Measurements from ENCODE around the gene SUN1. TPM values are rescaled to one million over a fixed set of nuclear protein-coding genes. Genes with fewer than 3 reads are reported as not detected.

SUN1 gene
- total RNA-seq, 1 experiment from 2014 or later: 123 TPM

GRCh38 chr7:877312-878232 lies 45.3 kb downstream of the SUN1 start:
- no peak for DNase-seq (ENCODE audit: low spot score)

GRCh38 chr7:879093-879492 lies 46.8 kb downstream of the SUN1 start:
- DNase-seq (ENCODE audit: low spot score): no peak

GRCh38 chr7:879706-880105 lies 47.4 kb downstream of the SUN1 start:
- no peak for DNase-seq (ENCODE audit: low spot score)

GRCh38 chr7:880450-880849 lies 48.2 kb downstream of the SUN1 start:
- DNase-seq (ENCODE audit: low spot score): no peak

GRCh38 chr7:881441-882234 lies 49.4 kb downstream of the SUN1 start:
- DNase-seq (ENCODE audit: low spot score): no peak

GRCh38 chr7:882336-883035 lies 50.2 kb downstream of the SUN1 start:
- no peak for DNase-seq (ENCODE audit: low spot score)

GRCh38 chr7:883055-884021 lies 51.1 kb downstream of the SUN1 start:
- no peak for DNase-seq (ENCODE audit: low spot score)

- no peak for DNase-seq (ENCODE audit: low spot score)
These were observed 52.1 kb downstream of the SUN1 start for GRCh38 chr7:884191-885003.

- no peak for DNase-seq (ENCODE audit: low spot score)
These were observed 53.1 kb downstream of the SUN1 start for GRCh38 chr7:885261-885892.

GRCh38 chr7:885893-886625 lies 53.8 kb downstream of the SUN1 start:
- DNase-seq (ENCODE audit: low spot score): no peak

- no peak for DNase-seq (ENCODE audit: low spot score)
These were observed 54.6 kb downstream of the SUN1 start for GRCh38 chr7:886626-887487.

GRCh38 chr7:887488-887820 lies 55.2 kb downstream of the SUN1 start:
- no peak for DNase-seq (ENCODE audit: low spot score)

- DNase-seq (ENCODE audit: low spot score): no peak
These were observed 56.1 kb downstream of the SUN1 start for GRCh38 chr7:888081-889024.

GRCh38 chr7:889025-889390 lies 56.7 kb downstream of the SUN1 start:
- no peak for DNase-seq (ENCODE audit: low spot score)

GRCh38 chr7:889391-889790 lies 57.1 kb downstream of the SUN1 start:
- no peak for DNase-seq (ENCODE audit: low spot score)

- DNase-seq (ENCODE audit: low spot score): no peak
These were observed 58.6 kb downstream of the SUN1 start for GRCh38 chr7:890868-891267.

GRCh38 chr7:891291-891690 lies 59.0 kb downstream of the SUN1 start:
- DNase-seq (ENCODE audit: low spot score): no peak
